GM23248 (cell line): Measurements from ENCODE around the gene P2RX1.

ENCODE experiments used
- EZH2 ChIP-seq: fragments of 200-600 bp; sonication (generic); IDR thresholded peaks from 2 replicates; pipeline ENCODE4 v1.6.1; 2018; ENCODE audit warnings: antibody characterized with exemption, mild to moderate bottlenecking; ENCODE audit not compliant: insufficient read depth, poor library complexity, severe bottlenecking
- EZH2phosphoT487 ChIP-seq: fragments of 200-600 bp; sonication (generic); IDR thresholded peaks from 2 replicates; pipeline ENCODE4 v1.6.1; 2018; ENCODE audit warnings: antibody characterized with exemption, moderate library complexity, mild to moderate bottlenecking, low read depth; ENCODE audit not compliant: insufficient read depth

- no peak for TF ChIP-seq EZH2
- TF ChIP-seq EZH2phosphoT487 = no peak
These were observed 47.3 kb upstream of the P2RX1 start for GRCh38 chr17:3963237-3964201.
